HG02840 (cell line): ENCODE data around the gene MYEOV.

ENCODE experiments used
- ATAC-seq: cut with Tn5 transposase; IDR thresholded peaks from one replicate; pipeline ENCODE4 v1.9.1; 2021; ENCODE audit warnings: mild to moderate bottlenecking, moderate library complexity, moderate number of reproducible peaks; ENCODE audit not compliant: unreplicated experiment, low FRiP score

MYEOV gene

DNA sequence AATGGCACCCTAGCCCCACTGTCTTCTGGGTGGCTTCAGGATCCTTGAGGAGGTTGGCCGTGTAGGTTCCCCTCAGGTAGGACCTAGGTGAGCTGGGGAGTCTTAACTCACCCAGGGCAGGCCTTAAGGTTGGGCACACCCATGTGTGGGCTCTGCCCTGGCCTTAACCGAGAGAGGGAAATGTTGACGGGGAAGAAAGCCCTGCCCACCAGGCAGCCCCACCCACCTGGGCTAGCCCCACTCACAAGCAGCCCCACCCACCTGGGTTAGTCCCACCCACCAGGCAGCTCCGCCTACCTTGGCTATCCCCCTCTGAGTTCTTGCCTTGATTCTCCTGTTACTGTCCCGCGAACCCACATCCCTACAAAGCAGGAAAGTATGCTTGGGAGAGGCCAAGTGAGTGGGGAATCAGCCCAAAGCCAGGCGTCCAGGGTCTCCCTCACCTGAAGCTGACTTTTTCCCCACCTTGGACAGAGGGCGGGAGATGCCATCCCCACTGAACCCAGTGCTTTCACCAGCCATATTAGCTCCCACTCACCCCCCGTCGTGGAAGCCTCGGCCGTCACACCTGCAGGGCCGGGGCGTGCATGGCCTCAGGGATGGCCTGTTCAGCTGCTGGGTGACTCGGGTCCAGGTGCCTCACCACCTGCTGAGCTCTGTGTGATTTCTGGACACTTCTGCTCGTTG is at the start of gene MYEOV:
Gene MYEOV (plus strand): TSS at position 337 of the 687 bp plus-strand sequence. CDS start 1,200 bp downstream, outside the sequence.
- ATAC-seq = no peak

DNA sequence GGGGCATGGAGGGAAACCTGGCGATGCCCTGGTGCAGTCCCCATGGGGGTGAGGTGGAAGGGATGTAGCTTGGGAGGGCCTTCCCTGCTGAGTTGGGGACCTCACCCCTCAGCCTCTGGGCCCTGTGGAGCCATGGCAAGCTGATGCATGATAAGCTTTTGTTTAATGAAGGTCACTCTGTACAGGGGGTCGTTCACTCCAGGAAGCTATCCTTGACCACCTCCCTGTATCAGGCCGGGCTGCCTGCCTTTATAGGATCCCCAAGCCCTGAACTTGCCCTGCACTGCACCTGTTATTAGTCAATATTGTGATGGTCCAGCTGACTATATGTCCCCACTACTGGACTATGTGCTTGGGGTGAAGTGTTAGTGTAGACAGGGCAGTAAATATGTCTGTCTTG is 49.7 kb upstream of the MYEOV start:
- ATAC-seq = no peak

DNA sequence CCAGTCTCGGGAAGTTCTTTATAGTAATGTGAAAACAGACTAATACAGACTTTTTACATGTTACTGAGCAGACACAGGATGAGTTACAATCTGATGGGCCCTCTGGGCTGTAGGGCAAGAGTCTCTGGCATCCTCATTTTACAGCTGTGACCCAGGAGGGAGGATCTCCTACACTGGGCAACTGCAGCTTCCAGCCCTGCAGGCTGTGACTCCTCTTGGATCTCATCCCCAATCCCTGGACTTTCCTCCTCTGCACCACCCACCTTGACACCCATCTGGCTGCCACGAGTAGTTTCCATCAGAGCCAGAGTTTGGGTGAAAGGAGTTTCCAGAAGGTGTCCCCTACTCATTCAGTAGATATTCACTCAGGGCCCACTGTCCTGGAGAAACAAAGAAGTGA is 48.9 kb upstream of the MYEOV start:
- ATAC-seq = no peak

DNA sequence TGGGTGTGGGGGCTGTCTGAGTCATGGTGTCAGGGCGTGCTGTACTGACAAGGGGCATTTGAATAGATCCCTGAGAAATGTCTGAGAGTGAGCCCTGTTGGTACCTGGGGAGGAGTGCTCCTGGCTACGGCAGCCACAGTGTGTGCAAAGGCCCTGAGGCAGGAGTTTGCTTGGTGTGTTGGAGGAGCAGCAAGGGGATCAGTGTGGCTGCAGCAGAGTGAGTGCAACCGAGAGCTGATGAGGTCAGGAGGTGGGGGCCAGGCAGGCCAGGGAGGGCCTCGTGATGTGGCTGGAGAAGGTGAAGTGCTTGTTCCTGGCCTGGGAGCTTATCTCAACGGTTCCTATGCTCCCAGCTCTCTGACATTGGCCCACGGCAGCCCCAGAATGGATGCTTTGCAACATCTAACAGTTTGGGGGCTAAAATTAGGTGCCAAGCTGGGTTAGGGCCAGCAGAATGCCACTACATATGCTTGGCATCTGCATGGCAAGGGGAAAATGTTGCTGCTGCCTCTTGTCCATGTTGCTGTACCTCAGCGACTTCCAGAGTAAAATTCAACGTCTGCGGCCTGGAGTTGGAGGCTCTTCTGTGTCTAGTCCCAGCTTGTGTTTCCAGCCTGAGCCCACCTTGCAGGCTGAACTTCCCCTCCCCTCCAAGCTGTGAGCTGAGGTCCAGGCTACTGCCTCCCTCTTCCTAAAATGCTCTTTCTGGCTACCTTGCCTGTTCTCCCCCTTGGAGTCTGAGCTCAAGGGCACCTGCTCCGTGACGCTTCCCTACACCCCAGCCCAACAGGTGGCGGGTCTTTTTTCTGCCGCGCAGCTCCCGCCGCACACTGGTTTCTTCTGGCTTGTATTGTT is 48.2 kb upstream of the MYEOV start:
- no peak for ATAC-seq

DNA sequence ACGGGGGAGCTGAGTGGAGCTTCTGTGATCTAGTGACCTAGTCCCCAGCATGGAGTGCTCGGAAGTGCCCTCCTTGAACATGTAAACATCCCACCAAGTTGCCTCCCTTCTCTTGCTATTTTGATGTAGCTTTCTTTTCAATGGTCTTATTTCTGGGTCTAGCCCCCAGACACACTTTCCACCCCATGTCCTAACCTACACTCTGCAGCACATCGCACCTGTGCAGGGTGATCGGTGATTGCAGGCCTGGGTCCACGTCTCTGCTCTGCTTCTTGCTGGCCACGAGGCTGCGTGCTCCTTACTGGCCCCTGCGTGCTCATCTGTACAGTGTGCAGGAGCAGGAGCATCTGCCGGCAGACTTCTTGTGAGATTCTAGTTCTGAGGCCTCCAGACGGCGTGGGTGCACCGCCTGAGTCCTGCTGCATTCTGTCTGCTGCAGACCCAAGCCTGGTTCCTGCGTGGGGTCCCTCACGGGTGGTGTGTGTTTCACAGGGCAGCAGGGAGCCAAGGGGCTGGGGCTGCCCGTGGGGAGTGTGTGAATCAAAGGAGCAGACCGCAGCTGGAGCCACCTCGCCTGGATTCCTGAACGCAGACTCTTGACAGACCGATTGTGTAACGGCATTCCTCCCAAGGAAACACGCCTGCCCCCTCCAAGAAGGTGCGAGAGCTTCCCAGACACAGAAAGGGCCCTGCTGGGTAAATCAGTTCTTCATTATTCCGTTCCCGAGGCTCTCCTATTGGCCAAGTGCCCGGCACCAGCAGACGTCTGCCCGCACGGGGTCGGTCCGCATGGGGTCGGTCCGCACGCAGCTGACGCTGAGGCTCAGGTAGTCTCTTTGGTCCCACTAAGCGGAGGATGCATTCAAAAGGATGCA is 44.4 kb upstream of the MYEOV start:
- ATAC-seq = no peak

DNA sequence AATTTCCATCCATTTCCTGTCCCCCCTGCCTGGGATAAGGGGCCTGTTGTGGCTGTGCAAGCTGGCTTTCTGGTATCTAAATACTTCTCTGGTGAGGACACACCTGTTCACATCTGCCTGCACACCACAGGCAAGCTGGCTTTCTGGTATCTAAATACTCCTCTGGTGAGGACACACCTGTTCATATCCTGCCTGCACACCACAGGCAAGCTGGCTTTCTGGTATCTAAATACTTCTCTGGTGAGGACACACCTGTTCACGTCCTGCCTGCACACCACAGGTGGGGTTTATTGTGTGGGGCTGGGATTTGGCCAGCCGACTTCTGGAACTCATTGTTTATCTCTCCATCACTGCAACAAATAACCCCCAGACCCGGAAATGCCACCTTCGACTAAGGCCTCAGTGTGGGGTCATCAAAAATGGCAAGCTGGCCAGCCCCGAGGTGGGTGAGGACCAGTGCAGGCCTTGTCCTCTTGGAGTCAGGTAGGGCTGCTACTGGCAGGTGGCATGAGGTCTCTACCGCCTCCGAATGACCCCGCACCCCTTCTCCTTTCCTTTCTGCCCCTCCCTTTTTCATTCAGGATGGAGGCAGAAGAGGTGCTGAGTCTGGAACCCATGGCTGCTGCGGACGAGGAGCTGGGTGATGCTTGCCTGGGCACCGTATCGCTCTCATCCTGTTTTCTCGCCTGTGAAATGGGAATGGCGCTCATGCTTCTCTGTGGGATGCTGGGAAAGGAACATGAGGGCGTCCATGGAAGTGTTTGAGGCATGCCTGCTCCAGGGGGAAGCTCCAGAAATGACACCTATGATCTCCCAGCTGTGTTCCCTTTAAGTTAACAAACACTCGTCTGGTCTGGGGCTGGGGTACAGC is 43.5 kb upstream of the MYEOV start:
- no peak for ATAC-seq

DNA sequence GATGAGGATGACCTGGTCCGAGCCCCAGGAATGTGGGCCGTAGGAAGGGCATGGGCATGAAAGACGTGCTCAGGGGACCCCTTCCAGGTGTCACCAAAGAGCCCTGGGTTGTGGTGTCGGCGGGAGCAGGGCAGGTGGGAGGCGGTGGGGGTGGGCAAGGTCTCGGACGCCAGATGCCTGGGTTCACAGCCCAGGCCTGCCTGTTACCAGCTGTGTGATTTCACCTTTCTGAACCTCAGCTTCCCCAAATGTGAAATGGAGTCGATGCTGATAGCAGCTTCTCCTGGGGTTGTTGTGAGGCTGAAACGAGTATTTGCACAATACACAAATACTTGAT is 42.9 kb upstream of the MYEOV start:
- ATAC-seq = no peak

DNA sequence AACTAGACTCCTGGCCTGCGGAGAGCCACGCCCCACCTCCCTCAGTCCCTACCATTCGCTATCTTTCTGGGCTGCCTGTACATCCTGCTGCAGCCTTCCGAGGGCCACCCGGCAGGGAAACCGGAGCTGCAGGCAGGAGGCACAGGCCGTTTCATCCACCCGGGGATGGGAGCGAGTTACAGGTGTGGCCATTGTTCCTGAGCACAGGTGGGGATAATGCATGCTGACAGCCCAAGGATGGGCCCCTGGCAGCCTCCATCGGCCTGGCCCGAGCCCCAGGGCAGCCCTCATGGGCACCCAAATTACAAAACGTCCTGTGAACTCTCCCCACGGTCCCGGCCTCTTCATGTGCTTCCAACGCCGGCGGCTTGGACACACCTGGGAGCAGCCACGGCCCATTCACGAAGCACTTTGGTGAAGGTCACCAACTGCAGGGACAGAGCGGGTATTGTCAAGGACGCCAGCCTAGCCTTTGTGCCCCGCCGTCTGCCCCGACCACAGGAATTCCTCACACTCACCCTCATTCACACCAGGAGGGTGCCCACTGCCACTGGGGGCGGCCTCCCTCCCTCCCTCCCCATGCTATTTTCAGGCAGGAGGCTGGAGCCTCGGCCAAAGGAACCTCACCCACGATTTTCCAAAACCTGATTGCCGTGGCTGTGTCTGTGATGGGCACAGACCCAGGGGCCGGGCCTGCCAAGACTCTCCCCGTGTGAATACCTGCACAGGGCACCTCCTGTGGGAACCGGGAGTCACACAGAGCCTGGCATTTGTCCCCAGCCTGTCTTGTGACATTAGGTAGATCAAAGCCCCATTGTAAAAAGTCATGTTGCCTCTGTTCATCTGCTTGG is 42.1 kb upstream of the MYEOV start:
- ATAC-seq = no peak

DNA sequence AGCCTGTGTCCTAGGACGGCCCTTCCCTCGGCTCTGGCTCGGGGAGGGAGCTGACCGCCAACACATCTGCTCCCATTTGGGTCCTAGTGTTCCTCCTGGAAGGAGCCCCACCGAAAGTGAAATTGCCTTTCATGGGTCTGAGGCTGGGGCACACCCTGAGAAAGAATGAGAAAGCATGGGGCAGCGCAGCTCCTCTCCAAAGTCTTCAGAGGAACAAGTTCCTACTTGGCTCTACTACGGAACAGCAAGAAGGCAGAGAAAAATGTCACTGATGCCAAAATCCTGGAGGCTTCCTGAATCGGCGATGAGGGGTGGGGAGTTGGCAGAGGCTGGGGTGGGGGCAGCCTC is 41.5 kb upstream of the MYEOV start:
- no peak for ATAC-seq

DNA sequence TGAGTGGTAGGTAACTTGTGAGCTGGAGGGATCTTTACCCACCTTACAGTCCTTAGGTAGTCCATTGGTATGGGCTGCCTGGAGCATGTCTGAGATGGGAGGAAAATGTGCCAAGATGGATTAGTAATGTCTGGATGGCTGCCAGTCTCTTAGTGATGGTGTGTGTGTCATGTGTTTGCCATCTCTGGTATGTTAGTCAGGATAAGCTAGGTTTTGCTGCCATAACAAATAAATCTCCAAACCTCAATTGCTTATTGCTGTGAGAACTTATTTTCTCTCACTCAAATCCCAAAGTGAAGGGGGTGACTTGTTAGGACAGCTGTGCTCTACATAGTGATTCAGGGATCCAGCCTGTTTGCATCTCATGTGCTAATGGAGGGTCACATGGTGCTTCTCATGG is 40.9 kb upstream of the MYEOV start:
- ATAC-seq = no peak

DNA sequence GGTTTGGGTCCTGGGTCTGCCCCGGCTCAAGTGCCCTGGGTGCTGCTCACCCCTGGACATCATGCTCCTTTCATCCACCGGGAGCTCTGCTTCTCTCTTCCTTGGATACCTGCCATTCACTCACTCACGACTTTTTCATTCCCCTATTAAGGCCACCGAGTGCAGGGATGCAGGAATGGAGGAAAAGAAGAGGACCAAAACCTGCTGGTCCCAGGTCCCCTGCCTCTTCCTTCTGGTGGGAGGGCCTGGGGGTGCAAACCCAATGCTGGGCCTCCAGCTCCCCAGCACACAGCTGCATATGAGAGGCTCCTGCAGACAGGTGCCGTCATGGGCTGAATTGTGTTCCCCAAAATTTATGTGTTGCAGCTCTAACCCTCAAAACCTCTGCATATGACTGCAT is 36.8 kb upstream of the MYEOV start:
- no peak for ATAC-seq

DNA sequence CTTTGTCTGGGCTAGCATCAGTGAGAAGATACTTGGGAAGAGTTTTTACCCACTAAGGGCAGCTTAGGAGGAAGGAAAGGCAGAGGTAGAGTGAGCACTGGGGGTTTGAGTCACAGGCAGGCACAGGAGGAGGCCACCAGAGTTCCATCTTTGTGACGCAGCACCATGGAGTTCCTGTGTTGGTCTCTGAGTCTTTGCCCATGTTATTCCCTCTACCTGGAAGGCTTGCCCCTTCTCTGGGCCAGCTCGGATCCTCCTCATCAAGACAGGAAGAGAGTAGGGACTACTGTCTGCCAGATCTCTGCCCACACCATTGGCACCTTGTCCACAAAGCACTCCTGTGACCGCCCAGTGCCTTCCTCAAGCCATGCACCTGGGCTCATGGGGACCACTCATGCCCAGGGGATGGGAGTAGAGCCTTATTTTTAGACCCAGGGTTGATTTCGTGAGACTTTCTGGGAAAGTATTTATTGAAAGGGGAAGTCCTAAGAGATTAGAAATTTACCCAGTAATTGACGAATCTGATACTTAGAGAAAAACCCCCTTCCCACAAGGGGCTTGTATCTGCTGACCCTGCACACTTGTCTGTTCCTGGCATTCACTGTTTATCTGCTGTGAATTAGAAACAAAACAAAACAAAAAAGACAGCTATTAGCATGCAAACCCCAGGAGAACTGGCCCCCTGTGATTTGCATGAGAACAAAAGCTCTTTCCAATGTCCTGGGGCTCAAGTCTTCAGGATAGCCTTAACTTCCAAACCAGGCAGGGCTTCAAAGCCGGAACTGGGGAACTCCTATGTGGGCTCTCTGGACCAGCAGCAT is 35.9 kb upstream of the MYEOV start:
- ATAC-seq = no peak

DNA sequence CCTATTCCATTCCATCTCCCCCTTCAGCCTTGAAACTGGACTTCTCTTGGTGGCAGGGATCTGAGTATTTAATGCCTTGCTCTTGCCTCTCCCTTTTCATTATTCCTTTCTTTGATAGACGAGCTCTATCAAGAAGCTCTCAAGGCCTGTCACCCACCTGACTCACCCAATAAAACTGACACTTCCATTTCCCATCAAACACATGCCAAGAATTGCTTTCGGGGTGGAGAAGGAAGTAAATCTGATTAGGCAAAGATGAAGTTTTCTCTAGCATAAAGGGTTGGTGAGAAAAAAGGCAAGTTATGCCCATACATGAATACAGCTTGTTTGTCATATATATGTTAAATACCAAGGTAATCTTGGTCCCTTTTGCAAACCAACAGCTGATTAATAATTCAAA is 34.9 kb upstream of the MYEOV start:
- no peak for ATAC-seq

DNA sequence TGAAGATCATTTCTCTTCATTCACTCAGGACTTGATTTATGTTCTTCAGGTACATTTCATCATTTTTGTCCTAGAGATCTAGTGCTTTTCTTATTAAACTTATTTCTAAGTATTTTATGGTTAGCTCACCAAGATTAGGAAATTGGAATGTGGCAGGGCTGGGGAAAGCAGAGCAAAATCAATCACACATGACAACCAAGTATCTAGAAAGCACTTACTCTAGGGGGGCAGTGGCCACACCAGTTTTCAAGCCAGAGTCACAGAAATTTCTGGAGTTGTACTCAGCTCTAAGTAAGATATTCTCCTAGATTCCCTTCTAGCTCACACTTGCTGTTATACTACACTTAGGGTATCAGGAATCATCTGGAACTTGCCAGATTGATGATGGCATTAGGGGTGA is 33.3 kb upstream of the MYEOV start:
- no peak for ATAC-seq

DNA sequence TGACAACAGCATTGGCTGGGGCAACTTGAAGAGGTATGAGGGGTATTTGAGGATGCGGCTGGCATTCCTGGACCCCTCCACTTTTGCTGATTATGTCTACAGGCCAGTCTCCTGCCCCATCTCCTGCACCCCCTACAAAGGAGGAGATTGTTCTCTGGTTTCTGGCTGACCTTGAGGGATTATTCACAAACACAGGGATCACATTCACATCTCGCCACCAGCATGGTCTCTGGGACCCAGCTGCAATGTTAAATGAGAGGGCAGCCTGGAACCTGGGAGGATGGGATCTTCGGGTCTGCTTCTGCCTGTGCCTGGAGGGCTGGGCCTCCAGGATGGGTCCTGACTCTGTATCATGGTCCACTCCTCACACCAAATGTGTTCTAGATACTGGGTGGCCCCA is 32.8 kb upstream of the MYEOV start:
- ATAC-seq = no peak

DNA sequence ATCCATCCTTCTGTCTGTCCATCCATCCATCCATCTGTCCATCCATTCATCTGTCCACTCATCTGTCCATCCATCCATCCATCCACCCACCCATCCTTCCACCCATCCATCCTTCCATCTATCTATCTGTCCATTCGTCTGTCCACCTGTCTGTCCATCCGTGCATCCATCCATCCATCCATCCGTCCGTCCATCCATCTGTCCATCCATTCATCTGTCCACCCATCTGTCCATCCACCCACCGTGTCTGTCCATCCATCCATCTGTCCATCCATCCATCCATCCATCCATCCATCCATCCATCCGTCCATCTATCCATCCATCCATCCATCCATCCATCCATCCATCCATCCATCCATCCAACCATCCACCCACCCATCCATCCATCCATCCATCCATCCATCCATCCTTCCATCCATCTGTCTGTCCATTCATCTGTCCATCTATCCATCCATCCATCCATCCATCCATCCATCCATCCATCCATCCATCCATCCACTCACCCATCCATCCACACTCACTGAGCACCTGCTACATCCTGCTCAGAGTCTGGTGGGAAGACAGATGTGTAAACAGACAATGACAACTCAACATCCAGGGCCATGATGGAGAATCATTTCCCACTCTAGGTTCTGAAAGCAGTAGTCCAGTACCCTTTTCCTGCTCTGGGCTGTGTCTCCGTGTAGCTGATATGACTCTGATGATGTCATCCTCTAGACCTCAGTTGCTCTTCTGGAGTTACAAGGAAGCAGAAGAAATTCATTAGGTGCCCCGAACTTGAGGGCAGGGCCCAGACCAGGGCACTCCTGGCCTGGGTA is 30.8 kb upstream of the MYEOV start:
- ATAC-seq = no peak

DNA sequence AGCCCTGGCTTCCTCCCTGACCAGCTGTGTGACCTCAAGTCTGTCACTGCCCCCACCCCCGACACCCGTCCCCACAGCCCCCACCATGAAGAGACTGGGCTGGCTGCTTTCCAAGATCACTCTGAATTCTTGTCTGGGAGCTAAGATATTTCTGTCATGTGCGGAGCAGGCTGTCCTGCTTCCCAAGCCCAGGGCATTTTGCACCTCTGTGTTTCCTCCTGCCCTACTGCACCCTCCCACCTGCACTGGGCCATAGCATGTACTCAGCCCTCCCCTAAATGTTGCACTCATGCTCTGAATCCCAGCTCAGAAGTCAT is 30.3 kb upstream of the MYEOV start:
- ATAC-seq = no peak

DNA sequence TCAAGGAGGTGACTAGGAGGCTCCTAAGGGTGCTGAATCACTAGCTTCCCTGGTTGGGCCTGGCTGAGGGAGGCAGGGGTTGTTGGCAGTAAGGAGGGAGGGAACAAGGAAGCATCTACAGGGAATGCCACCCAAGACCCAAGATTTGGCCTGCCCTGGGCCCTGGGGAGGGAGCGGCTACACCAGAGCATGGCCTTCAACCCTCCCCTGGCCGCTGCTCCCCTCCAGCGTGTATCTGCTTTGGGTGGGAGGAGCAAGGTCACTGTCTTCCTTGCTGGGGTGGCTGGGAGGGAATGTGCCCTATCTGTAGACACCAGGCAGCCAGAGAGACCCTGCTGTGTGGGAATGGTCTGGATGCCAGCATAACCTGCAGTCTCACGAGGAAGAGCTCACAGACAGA is 29.5 kb upstream of the MYEOV start:
- ATAC-seq = no peak
